Karpas-422 (cell line): ENCODE measurements around the gene GPC6. TPM values are rescaled to one million over a fixed set of nuclear protein-coding genes. Genes with fewer than 3 reads are reported as not detected.

ENCODE experiments used
- DNase-seq: peaks from one replicate; pipeline ENCODE4 v3.0.0-alpha.2; 2015
- H2AFZ ChIP-seq: fragments of 200-600 bp; sonication (generic); 2 replicates; pipeline ENCODE4 v1.6.1; 2014; ENCODE audit warnings: antibody characterized with exemption, low read length, mixed read lengths
- H3K27ac ChIP-seq: fragments of 200-600 bp; sonication (generic); 2 replicates; pipeline ENCODE4 v1.5.1; 2014; ENCODE audit warnings: mild to moderate bottlenecking, low read length, moderate library complexity
- H3K27me3 ChIP-seq: fragments of 200-600 bp; sonication (generic); 2 replicates; pipeline ENCODE4 v1.6.1; 2014; ENCODE audit warnings: low read length, mixed read lengths
- H3K36me3 ChIP-seq: fragments of 200-600 bp; sonication (generic); 2 replicates; pipeline ENCODE4 v1.6.1; 2014; ENCODE audit warnings: low read length, mixed read lengths; ENCODE audit not compliant: insufficient read depth
- H3K4me1 ChIP-seq: fragments of 200-600 bp; sonication (generic); 2 replicates; pipeline ENCODE4 v1.6.1; 2014; ENCODE audit warnings: mild to moderate bottlenecking, low read length, mixed read lengths
- H3K4me2 ChIP-seq: fragments of 200-600 bp; sonication (generic); 2 replicates; pipeline ENCODE4 v1.6.1; 2014; ENCODE audit warnings: low read length, low read depth, mild to moderate bottlenecking; ENCODE audit not compliant: poor library complexity, severe bottlenecking
- H3K4me3 ChIP-seq: fragments of 200-600 bp; sonication (generic); 2 replicates; pipeline ENCODE4 v1.5.1; 2014; ENCODE audit warnings: mild to moderate bottlenecking, antibody characterized with exemption, low read length, mixed read lengths
- H3K79me2 ChIP-seq: fragments of 200-600 bp; sonication (generic); 2 replicates; pipeline ENCODE4 v1.6.1; 2014; ENCODE audit warnings: mild to moderate bottlenecking, low read length, mixed read lengths
- H3K9ac ChIP-seq: fragments of 200-600 bp; sonication (generic); 2 replicates; pipeline ENCODE4 v1.6.0; 2014; ENCODE audit warnings: low read length
- H3K9me2 ChIP-seq: fragments of 200-600 bp; sonication (generic), shearing (Covaris generic); replicated peaks from 2 replicates; pipeline ENCODE4 v1.6.0; 2014; ENCODE audit warnings: mild to moderate bottlenecking, low read length, moderate library complexity; ENCODE audit not compliant: insufficient read depth
- H3K9me3 ChIP-seq: fragments of 300-700, 200-600 bp; sonication (generic); 2 replicates; pipeline ENCODE4 v1.6.1; 2014; ENCODE audit warnings: low read length, mixed read lengths
- H4K20me1 ChIP-seq: fragments of 200-600 bp; sonication (generic); 2 replicates; pipeline ENCODE4 v1.6.1; 2014; ENCODE audit warnings: mild to moderate bottlenecking, antibody characterized with exemption, low read length, low read depth; ENCODE audit not compliant: insufficient read depth
- total RNA-seq: library from RNA; depleted of rRNA; stranded (reverse); fragments of >200 nt; shearing (Covaris generic); gene quantifications from 2 replicates; pipeline ENCODE4 v1.2.3, GENCODE V29; 2014; ENCODE audit warnings: low replicate concordance

GPC6 gene
- total RNA-seq, 1 experiment from 2014 or later = not detected

- Histone ChIP-seq H2AFZ (no peak overlapping the region), H3K4me1 (no peaks in the 10 kb centered on the region), H4K20me1 (no peaks in the 10 kb centered on the region), H3K27me3 (no peaks in the 10 kb centered on the region), H3K36me3 (no peaks in the 10 kb centered on the region), H3K79me2 (no peaks in the 10 kb centered on the region), H3K9me2 (no peaks in the 10 kb centered on the region), H3K4me2 (no peak overlapping the region), H3K9me3 (peaks cover 13% of the 10 kb centered on the region), H3K27ac (no peak overlapping the region), H3K4me3 (no peak overlapping the region), H3K9ac (no peak overlapping the region)
- DNase-seq = no peak
Observed at GRCh38 chr13:93249364-93250306, 23.0 kb downstream of the GPC6 start.

GRCh38 chr13:93254775-93255174 is 28.2 kb downstream of the GPC6 start:
- Histone ChIP-seq H3K4me2 (no peak overlapping the region), H3K4me3 (no peak overlapping the region), H2AFZ (no peak overlapping the region), H3K4me1 (no peaks in the 10 kb centered on the region), H4K20me1 (no peaks in the 10 kb centered on the region), H3K27me3 (no peaks in the 10 kb centered on the region), H3K79me2 (no peaks in the 10 kb centered on the region), H3K36me3 (no peaks in the 10 kb centered on the region), H3K9me2 (no peaks in the 10 kb centered on the region), H3K9me3 (peaks cover 30% of the 10 kb centered on the region), H3K27ac (no peak overlapping the region), H3K9ac (no peak overlapping the region)
- DNase-seq = no peak

GRCh38 chr13:93256998-93257397 is 30.4 kb downstream of the GPC6 start:
- no peaks in the 10 kb centered on the region for H3K27me3 ChIP-seq
- no peaks in the 10 kb centered on the region for H3K36me3 ChIP-seq
- no peaks in the 10 kb centered on the region for H3K9me2 ChIP-seq
- DNase-seq = no peak
- H3K4me3 ChIP-seq = no peak overlapping the region
- H2AFZ ChIP-seq = no peak overlapping the region
- no peaks in the 10 kb centered on the region for H4K20me1 ChIP-seq
- no peaks in the 10 kb centered on the region for H3K79me2 ChIP-seq
- no peak overlapping the region for H3K9ac ChIP-seq
- peaks cover 35% of the 10 kb centered on the region for H3K9me3 ChIP-seq
- no peak overlapping the region for H3K27ac ChIP-seq
- H3K4me1 ChIP-seq = no peaks in the 10 kb centered on the region
- H3K4me2 ChIP-seq = no peak overlapping the region

GRCh38 chr13:93259527-93260080 is 33.0 kb downstream of the GPC6 start:
- no peaks in the 10 kb centered on the region for H3K36me3 ChIP-seq
- H4K20me1 ChIP-seq = no peaks in the 10 kb centered on the region
- no peak overlapping the region for H2AFZ ChIP-seq
- peaks cover 32% of the 10 kb centered on the region for H3K9me3 ChIP-seq
- H3K79me2 ChIP-seq = no peaks in the 10 kb centered on the region
- no peaks in the 10 kb centered on the region for H3K9me2 ChIP-seq
- H3K4me3 ChIP-seq = no peak overlapping the region
- no peak overlapping the region for H3K9ac ChIP-seq
- H3K4me2 ChIP-seq = no peak overlapping the region
- H3K4me1 ChIP-seq = no peaks in the 10 kb centered on the region
- DNase-seq = no peak
- no peak overlapping the region for H3K27ac ChIP-seq
- H3K27me3 ChIP-seq = no peaks in the 10 kb centered on the region

- Histone ChIP-seq H4K20me1 (no peaks in the 10 kb centered on the region), H3K36me3 (no peaks in the 10 kb centered on the region), H3K4me3 (no peak overlapping the region), H3K27ac (no peak overlapping the region), H3K79me2 (no peaks in the 10 kb centered on the region), H3K27me3 (no peaks in the 10 kb centered on the region), H2AFZ (no peak overlapping the region), H3K9me3 (peaks cover 28% of the 10 kb centered on the region), H3K4me1 (no peaks in the 10 kb centered on the region), H3K9me2 (no peaks in the 10 kb centered on the region), H3K4me2 (no peak overlapping the region), H3K9ac (no peak overlapping the region)
- no peak for DNase-seq
Observed at GRCh38 chr13:93260591-93260990, 34.0 kb downstream of the GPC6 start.

- H3K9me2 ChIP-seq = no peaks in the 10 kb centered on the region
- no peak overlapping the region for H3K27ac ChIP-seq
- no peak for DNase-seq
- no peaks in the 10 kb centered on the region for H4K20me1 ChIP-seq
- no peak overlapping the region for H3K9ac ChIP-seq
- no peaks in the 10 kb centered on the region for H3K36me3 ChIP-seq
- H3K9me3 ChIP-seq = peaks cover 28% of the 10 kb centered on the region
- no peaks in the 10 kb centered on the region for H3K4me1 ChIP-seq
- H3K4me2 ChIP-seq = no peak overlapping the region
- no peak overlapping the region for H2AFZ ChIP-seq
- H3K27me3 ChIP-seq = no peaks in the 10 kb centered on the region
- no peak overlapping the region for H3K4me3 ChIP-seq
- no peaks in the 10 kb centered on the region for H3K79me2 ChIP-seq
Observed at GRCh38 chr13:93262729-93263345, 36.2 kb downstream of the GPC6 start.

GRCh38 chr13:93264876-93265275 is 38.3 kb downstream of the GPC6 start:
- no peaks in the 10 kb centered on the region for H3K36me3 ChIP-seq

GRCh38 chr13:93265800-93266199 is 39.2 kb downstream of the GPC6 start:
- Histone ChIP-seq H3K36me3 (no peaks in the 10 kb centered on the region), H4K20me1 (no peaks in the 10 kb centered on the region), H3K79me2 (no peaks in the 10 kb centered on the region), H3K27ac (no peak overlapping the region), H3K4me2 (no peak overlapping the region), H2AFZ (no peak overlapping the region), H3K9me3 (peaks cover 21% of the 10 kb centered on the region), H3K4me1 (no peaks in the 10 kb centered on the region), H3K27me3 (no peaks in the 10 kb centered on the region), H3K4me3 (no peak overlapping the region), H3K9me2 (no peaks in the 10 kb centered on the region), H3K9ac (no peak overlapping the region)
- DNase-seq = no peak

More at GRCh38 chr13:93264876-93265275, 38.3 kb downstream of the GPC6 start:
- no peak overlapping the region for H3K4me2 ChIP-seq
- H3K4me3 ChIP-seq = no peak overlapping the region
- no peak for DNase-seq
- no peak overlapping the region for H2AFZ ChIP-seq
- no peaks in the 10 kb centered on the region for H3K9me2 ChIP-seq
- H3K4me1 ChIP-seq = no peaks in the 10 kb centered on the region
- no peaks in the 10 kb centered on the region for H3K79me2 ChIP-seq
- no peaks in the 10 kb centered on the region for H3K27me3 ChIP-seq
- H3K9me3 ChIP-seq = peaks cover 24% of the 10 kb centered on the region
- no peak overlapping the region for H3K27ac ChIP-seq
- H3K9ac ChIP-seq = no peak overlapping the region
- no peaks in the 10 kb centered on the region for H4K20me1 ChIP-seq
